NCI-H2081 treated with DMSO at 0.1 percent for 48 hours (cell line): Measurements from ENCODE around the gene ZBTB8B.

Source experiments
- DNase-seq: peaks from one replicate; lab custom pipeline; 2025; lab: John Stamatoyannopoulos, UW

Gene ZBTB8B

GRCh38 chr1:32508761-32509160 lies 43.9 kb downstream of the ZBTB8B start:
- DNase-seq = no peak

GRCh38 chr1:32509939-32510338 lies 45.1 kb downstream of the ZBTB8B start:
- no peak for DNase-seq
